DMS53 (cell line): Measurements from ENCODE around the gene CRYGS.
"Not testable (repeated sequence)": the region's sequence is repeated elsewhere in the genome, so short reads cannot be mapped to it uniquely, and the experiment has no call there.

Source experiments
- DNase-seq: peaks from one replicate; lab custom pipeline; 2025; lab: John Stamatoyannopoulos, UW

Gene CRYGS

GRCh38 chr3:186544281-186544680 is at the start of gene CRYGS:
CRYGS (minus strand) TSS chr3:186544380; CDS start chr3:186544326, 54 bp downstream.
- no peak for DNase-seq

GRCh38 chr3:186593862-186594261 is 49.7 kb upstream of the CRYGS start:
- no peak for DNase-seq

DNA sequence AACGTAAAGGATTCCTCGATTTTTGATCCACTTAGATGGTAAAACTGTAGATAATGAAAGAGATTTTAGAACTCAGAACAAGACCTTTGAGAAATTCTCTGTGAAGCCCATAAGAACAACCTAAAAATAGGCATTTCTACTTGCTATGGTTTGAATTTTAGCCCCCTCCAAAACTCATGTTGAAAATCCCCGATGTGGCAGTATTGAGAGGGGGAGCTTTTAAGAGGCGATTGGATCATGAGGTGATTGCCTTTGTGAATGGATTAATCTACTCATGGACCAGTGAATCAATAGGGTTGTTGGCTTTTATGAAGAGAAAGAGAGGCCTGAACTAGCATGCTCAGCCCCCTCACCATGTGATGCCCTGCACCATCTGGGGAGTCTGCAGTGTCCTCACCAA is 48.5 kb upstream of the CRYGS start:
- no peak for DNase-seq

DNA sequence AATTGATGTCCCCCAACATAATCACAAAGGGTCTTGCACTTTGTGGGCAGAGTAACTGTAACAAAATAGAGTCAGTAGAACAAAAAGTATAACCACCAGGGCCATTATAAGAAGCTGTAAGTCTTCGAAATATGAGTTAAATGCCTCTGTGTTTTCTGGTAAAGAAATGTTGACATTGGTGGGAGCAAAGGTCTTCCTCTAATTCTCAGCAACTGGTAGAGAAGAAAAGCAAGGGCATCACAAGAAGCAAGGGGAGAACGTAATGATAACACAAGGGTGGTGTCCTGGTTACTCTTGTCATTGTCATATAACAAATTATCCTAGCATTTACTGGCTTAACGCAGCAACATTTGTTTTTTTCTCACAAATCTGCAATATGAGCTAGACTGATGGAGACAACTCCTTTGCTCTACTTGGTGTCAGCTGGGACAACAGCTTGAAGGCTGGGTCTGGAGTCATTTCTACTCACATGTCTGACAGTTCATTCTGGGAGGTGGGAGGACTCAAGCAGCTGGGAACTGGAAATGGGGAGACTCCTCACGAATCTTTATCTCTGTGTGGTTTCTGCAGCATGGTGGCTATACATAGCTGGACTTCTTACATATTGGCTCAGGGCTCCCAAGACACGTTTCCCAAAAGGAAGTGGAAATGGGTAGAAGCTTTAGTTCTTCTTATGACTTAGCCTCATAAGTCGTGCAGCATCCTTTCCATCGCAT is 46.6 kb upstream of the CRYGS start:
- DNase-seq, result no peak

DNA sequence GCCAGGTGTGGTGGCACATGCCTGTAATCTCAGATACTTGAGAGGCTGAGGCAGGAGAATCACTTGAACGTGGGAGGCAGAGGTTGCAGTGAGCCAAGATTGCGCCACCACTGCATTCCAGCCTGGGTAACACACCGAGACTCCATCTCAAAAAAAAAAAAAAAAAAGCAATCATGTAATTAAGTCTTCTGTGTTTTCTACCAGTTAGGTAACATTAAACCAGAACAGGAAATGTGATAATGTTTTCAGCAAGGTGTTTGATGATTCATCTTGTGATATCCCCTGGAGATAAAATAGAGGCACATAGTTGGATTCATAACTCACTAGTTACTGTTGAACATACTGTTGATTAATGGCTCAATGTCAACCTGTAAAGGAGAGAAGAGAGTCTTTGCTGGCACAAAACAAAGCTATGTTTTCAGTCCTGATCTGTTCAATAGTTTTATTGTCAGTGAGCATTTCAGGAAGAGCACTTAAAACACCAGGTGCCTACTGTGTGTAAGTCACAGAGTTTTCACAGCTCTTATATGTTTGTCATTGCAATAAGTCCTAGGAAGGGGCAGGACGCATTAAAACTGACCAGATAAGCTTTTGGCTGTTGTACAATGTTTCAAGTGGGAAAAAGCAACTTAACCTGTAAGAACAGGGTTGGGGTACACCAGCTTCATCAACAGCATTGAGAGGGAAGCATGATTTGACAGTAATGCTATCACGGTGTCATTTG is 45.8 kb upstream of the CRYGS start:
- DNase-seq, result peak; percentile 39

DNA sequence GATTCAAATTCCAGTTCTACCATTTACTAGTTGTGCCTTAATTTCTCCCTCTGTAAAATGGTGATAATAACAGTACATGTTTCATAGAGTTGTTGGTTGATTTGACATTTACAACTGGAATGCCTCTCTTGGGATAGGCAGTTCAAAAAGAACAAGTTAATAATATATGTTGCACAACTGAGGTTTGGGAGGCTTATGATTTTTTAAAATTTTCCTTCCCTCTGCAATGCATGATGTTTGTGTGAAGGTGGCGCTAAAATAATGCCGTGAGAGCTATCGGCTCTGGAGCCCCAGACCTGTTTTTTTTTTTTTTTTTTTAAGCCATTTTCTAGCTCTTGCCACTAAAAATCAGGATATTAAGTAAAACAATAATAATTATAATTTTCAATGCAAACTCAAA is 44.9 kb upstream of the CRYGS start:
- DNase-seq, result peak; percentile 59

GRCh38 chr3:186588632-186589031 is 44.5 kb upstream of the CRYGS start:
- peak; percentile 63 for DNase-seq

DNA sequence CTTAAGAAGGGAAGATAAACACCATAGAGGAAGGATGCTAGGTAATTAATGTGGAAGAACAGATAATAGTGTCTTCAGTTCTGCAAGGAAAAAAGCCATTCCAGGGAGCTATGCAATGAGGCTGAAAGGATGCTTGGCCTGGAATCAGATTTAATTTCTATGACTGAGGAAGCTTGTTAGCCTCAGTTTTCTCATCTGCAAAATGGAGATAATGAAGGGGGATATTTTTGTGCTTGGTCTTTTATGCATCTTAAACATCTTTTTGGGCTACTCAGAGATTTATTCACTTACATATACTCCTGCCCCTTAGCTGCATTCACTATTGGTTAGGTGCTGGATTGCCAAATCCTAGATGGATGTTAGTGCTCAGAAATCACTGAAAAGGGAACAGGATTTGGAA is 43.0 kb upstream of the CRYGS start:
- DNase-seq, result no peak

GRCh38 chr3:186586245-186586644 is 42.1 kb upstream of the CRYGS start:
- not testable (repeated sequence) for DNase-seq

GRCh38 chr3:186583831-186584230 is 39.7 kb upstream of the CRYGS start:
- DNase-seq, result peak; percentile 43

DNA sequence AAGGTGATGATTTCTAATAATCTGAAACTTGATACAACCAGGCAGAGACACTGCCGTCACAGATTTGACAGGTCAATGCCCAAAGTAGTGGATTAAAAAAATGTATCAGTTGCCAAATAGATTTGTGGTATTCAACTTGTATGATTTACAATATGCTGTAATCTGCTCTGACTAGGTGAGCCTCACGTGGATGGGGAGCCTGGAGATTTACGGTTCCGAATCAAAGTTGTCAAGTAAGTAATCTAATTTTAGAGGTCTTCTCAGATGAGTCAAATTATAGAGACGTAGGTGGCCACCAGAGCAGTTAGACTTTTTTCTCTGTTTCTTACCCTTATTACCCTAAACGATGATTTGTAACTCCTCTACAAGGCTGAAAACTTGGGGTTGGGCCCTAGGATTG is 38.4 kb upstream of the CRYGS start:
- no peak for DNase-seq

- no peak for DNase-seq
These were observed 36.6 kb upstream of the CRYGS start for GRCh38 chr3:186580785-186581184.

DNA sequence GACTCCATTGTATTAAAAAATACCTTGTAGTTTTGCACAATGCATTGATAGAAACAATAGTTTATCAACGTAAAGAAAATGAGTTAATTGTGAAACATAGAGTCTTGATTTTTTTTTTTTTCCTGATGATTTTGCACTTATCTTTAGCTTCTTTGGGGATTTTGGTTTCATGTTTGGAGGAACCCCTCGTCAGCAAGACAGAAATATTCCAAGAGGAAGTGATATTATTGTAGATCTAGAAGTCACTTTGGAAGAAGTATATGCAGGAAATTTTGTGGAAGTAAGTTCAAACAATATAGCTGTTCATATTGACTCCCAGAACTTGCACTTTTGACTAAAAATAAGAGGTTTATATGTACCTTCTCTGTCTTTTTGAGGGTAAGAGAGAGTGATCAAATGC is 33.3 kb upstream of the CRYGS start:
- no peak for DNase-seq

DNA sequence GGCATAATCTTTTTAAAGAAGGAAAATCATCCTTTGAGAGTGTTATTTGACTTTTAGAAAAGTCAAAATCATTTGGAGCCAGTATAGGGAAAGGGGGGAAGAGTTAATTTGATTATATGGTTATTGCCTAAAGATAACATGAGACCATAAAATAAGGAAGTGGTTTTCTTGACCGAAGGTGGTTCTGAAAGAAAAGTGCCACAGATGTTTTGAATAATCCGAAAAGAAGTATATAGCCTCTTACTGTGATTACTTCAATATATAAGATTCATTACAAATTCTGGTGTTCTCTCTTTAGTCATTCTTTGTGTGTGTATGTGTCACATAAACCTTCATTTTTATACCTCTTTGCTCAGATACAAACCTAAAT is 27.4 kb upstream of the CRYGS start:
- DNase-seq, result no peak

GRCh38 chr3:186570941-186571643 is 26.9 kb upstream of the CRYGS start:
- peak; percentile 33 for DNase-seq

- peak; percentile 99 for DNase-seq
These were observed 26.1 kb upstream of the CRYGS start, which contains the start of gene DNAJB11 for GRCh38 chr3:186570096-186570940. DNAJB11 (plus strand) TSS chr3:186570720; CDS start chr3:186570898, 178 bp downstream.

GRCh38 chr3:186569779-186570095 is 25.6 kb upstream of the CRYGS start:
- no peak for DNase-seq

DNA sequence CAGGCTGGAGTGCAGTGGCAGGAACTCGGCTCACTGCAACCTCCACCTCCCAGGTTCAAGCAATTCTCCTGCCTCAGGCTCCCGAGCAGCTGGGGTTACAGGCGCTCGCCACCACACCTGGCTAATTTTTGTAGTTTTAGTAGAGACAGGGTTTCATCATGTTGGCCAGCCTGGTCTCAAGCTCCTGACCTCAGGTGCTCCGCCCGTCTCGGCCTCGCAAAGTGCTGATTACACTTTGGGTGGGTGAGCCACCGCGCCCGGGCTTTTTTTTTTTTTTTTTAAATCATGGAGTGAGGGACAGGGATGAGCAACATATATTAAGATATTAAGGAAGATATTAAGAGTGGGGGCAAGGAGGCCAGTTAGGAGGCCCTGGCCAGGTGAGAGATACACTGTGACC is 25.2 kb upstream of the CRYGS start:
- DNase-seq, result peak; percentile 39

DNA sequence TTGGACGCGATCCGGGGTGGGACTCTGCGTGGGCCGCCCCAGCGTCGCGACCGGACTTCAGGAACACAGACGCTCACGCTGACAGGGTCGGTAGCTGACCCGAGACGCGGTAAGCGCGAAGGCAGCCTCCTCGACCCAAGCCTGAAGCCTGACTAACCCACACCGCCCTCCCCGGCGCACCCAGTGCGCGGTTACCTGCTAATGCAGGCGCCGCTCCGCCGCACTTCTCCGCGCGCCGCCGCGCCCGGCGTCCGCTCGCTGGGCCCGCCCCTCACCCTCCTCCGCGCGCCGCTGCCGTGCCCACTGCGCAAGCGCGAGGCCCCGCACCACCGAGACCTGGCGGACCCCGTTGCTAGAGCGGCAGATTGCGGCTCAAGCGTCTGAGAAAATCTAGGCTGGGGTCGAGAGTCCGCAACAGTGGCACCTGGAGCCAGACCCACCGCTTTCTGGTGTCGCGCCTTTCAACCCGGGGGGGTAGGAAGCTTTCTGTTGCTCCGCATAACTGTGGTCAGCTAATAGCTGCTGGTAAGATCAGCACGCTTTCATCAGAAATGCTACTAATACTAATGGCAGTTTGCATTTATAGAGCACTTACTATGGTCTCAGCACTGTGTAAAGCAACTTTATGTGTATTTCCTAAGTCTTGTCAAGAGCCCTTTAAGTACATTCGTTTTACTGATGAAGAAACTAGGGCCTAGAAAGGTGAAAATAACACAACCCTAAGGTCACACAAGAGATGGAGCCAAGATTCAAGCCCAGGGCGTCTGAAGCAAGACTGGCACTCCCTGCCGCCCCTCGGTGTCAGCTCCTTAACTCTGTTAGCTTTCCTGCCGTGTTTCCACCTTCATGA is 23.1 kb upstream of the CRYGS start, which contains the start of gene TBCCD1:
TBCCD1 (minus strand) TSS at position 268 of the 850 bp plus-strand sequence. CDS start 3,010 bp downstream, outside the sequence.
- peak; percentile 91 for DNase-seq

DNA sequence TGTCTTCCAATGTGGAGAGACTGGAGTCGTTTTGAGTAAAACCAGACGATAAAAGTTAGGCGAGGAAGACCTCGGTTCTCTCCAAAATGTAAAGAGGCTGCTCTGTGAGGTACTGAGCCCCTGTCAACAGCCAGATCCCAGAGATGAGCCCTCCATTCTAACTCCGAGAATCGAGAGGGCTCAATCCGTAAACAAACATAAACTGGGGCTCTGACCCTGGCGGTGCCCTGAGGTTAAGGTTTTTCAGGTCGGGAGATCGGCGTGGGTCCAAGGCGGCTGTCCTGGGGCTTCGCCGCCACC is 22.5 kb upstream of the CRYGS start:
- no peak for DNase-seq

GRCh38 chr3:186564586-186564985 is 20.4 kb upstream of the CRYGS start:
- no peak for DNase-seq
